ENCODE results near the gene MMEL1.

MMEL1 gene

GRCh38 chr1:2583871-2584351 lies 48.9 kb downstream of the MMEL1 start:
- no peak overlapping the region for H2BK15ac ChIP-seq (ENCODE audit: low read depth, poor library complexity, severe bottlenecking)
- 88% methylated on average over 14 of the region's 14 CpGs for WGBS
- H3K14ac ChIP-seq (ENCODE audit: low read length in 2 of 2): no peak overlapping the region
- H3K4ac ChIP-seq (ENCODE audit: low read depth in 1 of 2, low read length in 2 of 2): no peak overlapping the region
- H3K27me3 ChIP-seq (ENCODE audit: control insufficient read depth in 1 of 2, insufficient read depth in 1 of 2, low read length in 2 of 2): peaks cover 0 to 2% of the 10 kb centered on the region in 2 experiments
- H2BK12ac ChIP-seq (ENCODE audit: low read length in 2 of 2): no peak overlapping the region
- DNase-seq: no peak
- no peak overlapping the region for H3K27ac ChIP-seq (ENCODE audit: low read length, poor library complexity, severe bottlenecking)
- no peak overlapping the region for H2BK5ac ChIP-seq (ENCODE audit: low read depth, low read length, poor library complexity, severe bottlenecking)
- peaks cover 14% of the 10 kb centered on the region for H3K79me1 ChIP-seq (replicated peaks; ENCODE audit: low read length, poor library complexity, severe bottlenecking)
- no peak overlapping the region for H3K4me2 ChIP-seq (ENCODE audit: low read length, poor library complexity, severe bottlenecking)
- H3K4me3 ChIP-seq (ENCODE audit: insufficient read depth in 1 of 2, low read depth in 1 of 2, low read length in 2 of 2): no peak overlapping the region
- no peaks in the 10 kb centered on the region for H3K9me3 ChIP-seq (ENCODE audit: control insufficient read depth, low read length)
- peaks cover 0 to 8% of the 10 kb centered on the region in 2 experiments for H3K36me3 ChIP-seq (ENCODE audit: control insufficient read depth in 1 of 2, insufficient read depth in 2 of 2, low read depth in 1 of 2, low read length in 2 of 2)
- no peak overlapping the region for H3K23ac ChIP-seq (ENCODE audit: low read length in 2 of 2)
- no peak overlapping the region for H4K8ac ChIP-seq (ENCODE audit: low read length)
- no peak overlapping the region for H3K18ac ChIP-seq (ENCODE audit: low read depth in 1 of 2, low read length in 2 of 2)
- H4K91ac ChIP-seq (ENCODE audit: low read length): peak overlapping the region; percentile 18
- no peak overlapping the region for H3K9ac ChIP-seq (ENCODE audit: low read length)
- H3K4me1 ChIP-seq (ENCODE audit: control insufficient read depth, insufficient read depth, low read depth, low read length): peaks cover 21% of the 10 kb centered on the region
- H2AFZ ChIP-seq (ENCODE audit: low read depth, low read length): no peak overlapping the region
- no peak overlapping the region for H2AK5ac ChIP-seq (ENCODE audit: low read length, severe bottlenecking)
- no peak overlapping the region for H2BK120ac ChIP-seq (ENCODE audit: low read depth, low read length)

- H3K9me3 ChIP-seq (ENCODE audit: control insufficient read depth, low read length): no peaks in the 10 kb centered on the region
- no peak overlapping the region for H2AK5ac ChIP-seq (ENCODE audit: low read length, severe bottlenecking)
- H2BK15ac ChIP-seq (ENCODE audit: low read depth, poor library complexity, severe bottlenecking): no peak overlapping the region
- DNase-seq: no peak
- no peak overlapping the region for H2BK12ac ChIP-seq (ENCODE audit: low read length in 2 of 2)
- H3K36me3 ChIP-seq (ENCODE audit: control insufficient read depth in 1 of 2, insufficient read depth in 2 of 2, low read depth in 1 of 2, low read length in 2 of 2): peaks cover 0 to 2% of the 10 kb centered on the region in 2 experiments
- peaks cover 19% of the 10 kb centered on the region for H3K4me1 ChIP-seq (ENCODE audit: control insufficient read depth, insufficient read depth, low read depth, low read length)
- no peak overlapping the region for H4K8ac ChIP-seq (ENCODE audit: low read length)
- H3K14ac ChIP-seq (ENCODE audit: low read length in 2 of 2): no peak overlapping the region
- no peak overlapping the region for H2BK5ac ChIP-seq (ENCODE audit: low read depth, low read length, poor library complexity, severe bottlenecking)
- no peak overlapping the region for H3K18ac ChIP-seq (ENCODE audit: low read depth in 1 of 2, low read length in 2 of 2)
- peaks cover 0 to 2% of the 10 kb centered on the region in 2 experiments for H3K27me3 ChIP-seq (ENCODE audit: control insufficient read depth in 1 of 2, insufficient read depth in 1 of 2, low read length in 2 of 2)
- H3K4me3 ChIP-seq (ENCODE audit: insufficient read depth in 1 of 2, low read depth in 1 of 2, low read length in 2 of 2): no peak overlapping the region
- WGBS: 76% methylated on average over 5 of the region's 5 CpGs
- no peak overlapping the region for H2BK120ac ChIP-seq (ENCODE audit: low read depth, low read length)
- H3K79me1 ChIP-seq (replicated peaks; ENCODE audit: low read length, poor library complexity, severe bottlenecking): peaks cover 11% of the 10 kb centered on the region
- no peak overlapping the region for H3K27ac ChIP-seq (ENCODE audit: low read length, poor library complexity, severe bottlenecking)
- no peak overlapping the region for H2AFZ ChIP-seq (ENCODE audit: low read depth, low read length)
- no peak overlapping the region for H3K9ac ChIP-seq (ENCODE audit: low read length)
- H3K4ac ChIP-seq (ENCODE audit: low read depth in 1 of 2, low read length in 2 of 2): no peak overlapping the region
- H3K23ac ChIP-seq (ENCODE audit: low read length in 2 of 2): no peak overlapping the region
- no peak overlapping the region for H3K4me2 ChIP-seq (ENCODE audit: low read length, poor library complexity, severe bottlenecking)
- no peak overlapping the region for H4K91ac ChIP-seq (ENCODE audit: low read length)
Observed at GRCh38 chr1:2583331-2583791, 49.5 kb downstream of the MMEL1 start.

- Histone ChIP-seq H3K4ac (ENCODE audit: low read depth in 1 of 2, low read length in 2 of 2) (no peak overlapping the region), H3K4me3 (ENCODE audit: insufficient read depth in 1 of 2, low read depth in 1 of 2, low read length in 2 of 2) (no peak overlapping the region), H3K9me3 (ENCODE audit: control insufficient read depth, low read length) (no peaks in the 10 kb centered on the region), H3K14ac (ENCODE audit: low read length in 2 of 2) (no peak overlapping the region), H2AFZ (ENCODE audit: low read depth, low read length) (no peak overlapping the region), H4K91ac (ENCODE audit: low read length) (no peak overlapping the region), H3K9ac (ENCODE audit: low read length) (no peak overlapping the region), H2BK5ac (ENCODE audit: low read depth, low read length, poor library complexity, severe bottlenecking) (no peak overlapping the region), H3K27ac (ENCODE audit: low read length, poor library complexity, severe bottlenecking) (no peak overlapping the region), H3K23ac (ENCODE audit: low read length in 2 of 2) (no peak overlapping the region), H2AK5ac (ENCODE audit: low read length, severe bottlenecking) (no peak overlapping the region), H3K4me2 (ENCODE audit: low read length, poor library complexity, severe bottlenecking) (no peak overlapping the region), H2BK15ac (ENCODE audit: low read depth, poor library complexity, severe bottlenecking) (no peak overlapping the region), H2BK12ac (ENCODE audit: low read length in 2 of 2) (no peak overlapping the region), H3K18ac (ENCODE audit: low read depth in 1 of 2, low read length in 2 of 2) (no peak overlapping the region), H3K36me3 (ENCODE audit: control insufficient read depth in 1 of 2, insufficient read depth in 2 of 2, low read depth in 1 of 2, low read length in 2 of 2) (no peaks in the 10 kb centered on the region), H3K4me1 (ENCODE audit: control insufficient read depth, insufficient read depth, low read depth, low read length) (peaks cover 16% of the 10 kb centered on the region), H4K8ac (ENCODE audit: low read length) (peak overlapping the region; percentile 14), H3K27me3 (ENCODE audit: control insufficient read depth in 1 of 2, insufficient read depth in 1 of 2, low read length in 2 of 2) (peaks cover 0 to 2% of the 10 kb centered on the region in 2 experiments), H3K79me1 (replicated peaks; ENCODE audit: low read length, poor library complexity, severe bottlenecking) (peaks cover 6% of the 10 kb centered on the region), H2BK120ac (ENCODE audit: low read depth, low read length) (no peak overlapping the region)
- no peak for DNase-seq
- WGBS: 85% methylated on average over 7 of the region's 7 CpGs
Observed at GRCh38 chr1:2582391-2582790, 50.4 kb downstream of the MMEL1 start.

- no peak overlapping the region for H3K9ac ChIP-seq (ENCODE audit: low read length)
- WGBS: 86% methylated on average over 10 of the region's 10 CpGs
- no peak overlapping the region for H2BK5ac ChIP-seq (ENCODE audit: low read depth, low read length, poor library complexity, severe bottlenecking)
- no peak overlapping the region for H3K27ac ChIP-seq (ENCODE audit: low read length, poor library complexity, severe bottlenecking)
- no peak overlapping the region for H4K91ac ChIP-seq (ENCODE audit: low read length)
- no peak overlapping the region for H2AK5ac ChIP-seq (ENCODE audit: low read length, severe bottlenecking)
- H3K4me1 ChIP-seq (ENCODE audit: control insufficient read depth, insufficient read depth, low read depth, low read length): peaks cover 13% of the 10 kb centered on the region
- no peak overlapping the region for H3K4ac ChIP-seq (ENCODE audit: low read depth in 1 of 2, low read length in 2 of 2)
- H3K4me2 ChIP-seq (ENCODE audit: low read length, poor library complexity, severe bottlenecking): no peak overlapping the region
- no peak overlapping the region for H3K18ac ChIP-seq (ENCODE audit: low read depth in 1 of 2, low read length in 2 of 2)
- no peaks in the 10 kb centered on the region for H3K79me1 ChIP-seq (replicated peaks; ENCODE audit: low read length, poor library complexity, severe bottlenecking)
- no peak overlapping the region for H2AFZ ChIP-seq (ENCODE audit: low read depth, low read length)
- peak overlapping the region in 1 of 2 experiments; percentile 1 for H3K4me3 ChIP-seq (ENCODE audit: insufficient read depth in 1 of 2, low read depth in 1 of 2, low read length in 2 of 2)
- no peaks in the 10 kb centered on the region for H3K9me3 ChIP-seq (ENCODE audit: control insufficient read depth, low read length)
- no peak overlapping the region for H3K23ac ChIP-seq (ENCODE audit: low read length in 2 of 2)
- H3K27me3 ChIP-seq (ENCODE audit: control insufficient read depth in 1 of 2, insufficient read depth in 1 of 2, low read length in 2 of 2): peaks cover 0 to 2% of the 10 kb centered on the region in 2 experiments
- no peak overlapping the region for H4K8ac ChIP-seq (ENCODE audit: low read length)
- H3K14ac ChIP-seq (ENCODE audit: low read length in 2 of 2): no peak overlapping the region
- H3K36me3 ChIP-seq (ENCODE audit: control insufficient read depth in 1 of 2, insufficient read depth in 2 of 2, low read depth in 1 of 2, low read length in 2 of 2): no peaks in the 10 kb centered on the region
- DNase-seq: no peak
- H2BK12ac ChIP-seq (ENCODE audit: low read length in 2 of 2): no peak overlapping the region
- no peak overlapping the region for H2BK15ac ChIP-seq (ENCODE audit: low read depth, poor library complexity, severe bottlenecking)
- no peak overlapping the region for H2BK120ac ChIP-seq (ENCODE audit: low read depth, low read length)
Observed at GRCh38 chr1:2580691-2581090, 52.1 kb downstream of the MMEL1 start.
